H9 (cell line): ENCODE results near the gene NXN. TPM values are rescaled to one million over a fixed set of nuclear protein-coding genes. Genes with fewer than 3 reads are reported as not detected.

Experiments used
- DNase-seq: peaks from one replicate; pipeline ENCODE4 v3.0.0-alpha.2; 2017
- H2AFZ ChIP-seq: one replicate; pipeline ENCODE4 v1.6.1; 2013; ENCODE audit warnings: mild to moderate bottlenecking, low read length, control low read depth, moderate library complexity
- H2AK5ac ChIP-seq: 2 replicates; pipeline ENCODE4 v1.6.1; 2013; ENCODE audit warnings: low read length, control low read depth, mixed read lengths; ENCODE audit not compliant: insufficient read length
- H2BK120ac ChIP-seq: one replicate; pipeline ENCODE4 v1.6.1; 2013; ENCODE audit warnings: low read depth, mild to moderate bottlenecking, low read length, control low read depth, inconsistent platforms; ENCODE audit not compliant: poor library complexity, severe bottlenecking
- H2BK12ac ChIP-seq: 2 replicates; pipeline ENCODE4 v1.6.1; 2013; ENCODE audit warnings: low read length, control low read depth, mixed read lengths, low read depth; ENCODE audit not compliant: insufficient read length
- H2BK15ac ChIP-seq: 2 replicates; pipeline ENCODE4 v1.6.1; 2013; ENCODE audit warnings: low read depth, low read length, control low read depth
- H2BK20ac ChIP-seq: one replicate; pipeline ENCODE4 v1.6.1; 2013; ENCODE audit warnings: low read depth, mild to moderate bottlenecking, low read length, control low read depth, inconsistent platforms; ENCODE audit not compliant: poor library complexity, severe bottlenecking
- H2BK5ac ChIP-seq: 2 replicates; pipeline ENCODE4 v1.6.1; 2013; ENCODE audit warnings: low read length, control low read depth, mixed read lengths; ENCODE audit not compliant: insufficient read length
- H3K14ac ChIP-seq: 2 replicates; pipeline ENCODE4 v1.6.1; 2013; ENCODE audit warnings: low read length, control low read depth; ENCODE audit not compliant: insufficient read depth
- H3K18ac ChIP-seq: 2 replicates; pipeline ENCODE4 v1.6.1; 2013; ENCODE audit warnings: low read depth, mild to moderate bottlenecking, mixed read lengths, low read length, control low read depth; ENCODE audit not compliant: insufficient read length
- H3K23ac ChIP-seq: 2 replicates; pipeline ENCODE4 v1.6.1; 2013; ENCODE audit warnings: low read length, control low read depth, mixed read lengths, low read depth; ENCODE audit not compliant: insufficient read length
- H3K23me2 ChIP-seq: 2 replicates; pipeline ENCODE4 v1.6.1; 2013; ENCODE audit warnings: low read depth, mild to moderate bottlenecking, mixed read lengths, low read length, control low read depth; ENCODE audit not compliant: insufficient read length, poor library complexity, severe bottlenecking
- H3K27ac ChIP-seq: 2 replicates; pipeline ENCODE4 v1.5.1; 2013; ENCODE audit warnings: low read length, control low read depth, mixed read lengths, low read depth; ENCODE audit not compliant: insufficient read length
- H3K27me3 ChIP-seq: 2 replicates; pipeline ENCODE4 v1.6.1; 2013; ENCODE audit warnings: low read length, control low read depth, inconsistent platforms; ENCODE audit not compliant: insufficient read depth
- H3K4ac ChIP-seq: 2 replicates; pipeline ENCODE4 v1.6.1; 2013; ENCODE audit warnings: low read depth, mild to moderate bottlenecking, control low read depth, inconsistent platforms, low read length, moderate library complexity
- H3K4me1 ChIP-seq: 2 replicates; pipeline ENCODE4 v1.6.1; 2013; ENCODE audit warnings: low read length, control low read depth, inconsistent platforms; ENCODE audit not compliant: insufficient read depth
- H3K4me2 ChIP-seq: 2 replicates; pipeline ENCODE4 v1.6.1; 2013; ENCODE audit warnings: low read length, control low read depth, mixed read lengths; ENCODE audit not compliant: insufficient read length, insufficient read depth
- H3K56ac ChIP-seq: 2 replicates; pipeline ENCODE4 v1.6.1; 2013; ENCODE audit warnings: low read depth, mild to moderate bottlenecking, mixed read lengths, low read length, control low read depth; ENCODE audit not compliant: insufficient read length
- H3K79me1 ChIP-seq: 2 replicates; pipeline ENCODE4 v1.6.1; 2013; ENCODE audit warnings: low read depth, mild to moderate bottlenecking, moderate library complexity, low read length, control low read depth, inconsistent platforms; ENCODE audit not compliant: insufficient read depth, poor library complexity, severe bottlenecking
- H3K79me2 ChIP-seq: 2 replicates; pipeline ENCODE4 v1.6.1; 2013; ENCODE audit warnings: low read length, control low read depth, inconsistent platforms; ENCODE audit not compliant: insufficient read depth
- H3K9ac ChIP-seq: 2 replicates; pipeline ENCODE4 v1.6.1; 2013; ENCODE audit warnings: low read length, control low read depth, mixed read lengths; ENCODE audit not compliant: insufficient read length; ENCODE audit errors: extremely low read depth
- H3K9me3 ChIP-seq: one replicate; pipeline ENCODE4 v1.6.1; 2013; ENCODE audit warnings: low read depth, low read length, inconsistent platforms; ENCODE audit not compliant: control insufficient read depth
- H3T11ph ChIP-seq: one replicate; pipeline ENCODE4 v1.6.1; 2013; ENCODE audit warnings: mild to moderate bottlenecking, low read length, control low read depth, inconsistent platforms
- H4K20me1 ChIP-seq: one replicate; pipeline ENCODE4 v1.6.1; 2013; ENCODE audit not compliant: control insufficient read depth, insufficient read length, insufficient read depth
- H4K5ac ChIP-seq: 2 replicates; pipeline ENCODE4 v1.6.1; 2013; ENCODE audit warnings: low read depth, mild to moderate bottlenecking, mixed read lengths, low read length, control low read depth; ENCODE audit not compliant: insufficient read length
- H4K8ac ChIP-seq: replicated peaks from 2 replicates; pipeline ENCODE4 v1.6.1; 2013; ENCODE audit warnings: low read length, control low read depth, mixed read lengths, low read depth; ENCODE audit not compliant: insufficient read length
- H4K91ac ChIP-seq: 2 replicates; pipeline ENCODE4 v1.6.1; 2013; ENCODE audit warnings: low read depth, mild to moderate bottlenecking, moderate library complexity, mixed read lengths, low read length, control low read depth; ENCODE audit not compliant: insufficient read length
- H3K27ac Mint-ChIP-seq, 3 experiments: 2 replicates in 2 of 3; 3 replicates in 1 of 3; pipeline ENCODE4 v1.8.0; 2020 to 2021; ENCODE audit warnings: mixed read lengths in 3 of 3, mild to moderate bottlenecking in 1 of 3, moderate library complexity in 1 of 3
- H3K27me3 Mint-ChIP-seq: 2 replicates; pipeline ENCODE4 v1.8.0; 2021; ENCODE audit warnings: low read depth, mild to moderate bottlenecking, moderate library complexity, mixed read lengths
- H3K36me3 Mint-ChIP-seq, 3 experiments: 2 replicates in 2 of 3; 3 replicates in 1 of 3; pipeline ENCODE4 v1.8.0; 2020 to 2021; ENCODE audit warnings: low read depth in 3 of 3, mixed read lengths in 3 of 3; ENCODE audit not compliant: insufficient read depth in 1 of 3
- H3K4me1 Mint-ChIP-seq, 2 experiments: 2 replicates each; pipeline ENCODE4 v1.8.0; 2020; ENCODE audit warnings: mixed read lengths in 2 of 2
- H3K4me3 Mint-ChIP-seq, 2 experiments: 2 replicates in 1 of 2; 3 replicates in 1 of 2; pipeline ENCODE4 v1.8.0; 2020 to 2021; ENCODE audit warnings: mild to moderate bottlenecking in 2 of 2, mixed read lengths in 2 of 2, moderate library complexity in 1 of 2
- H3K9me3 Mint-ChIP-seq, 2 experiments: 2 replicates in 1 of 2; 3 replicates in 1 of 2; pipeline ENCODE4 v1.8.0; 2020; ENCODE audit warnings: mild to moderate bottlenecking in 2 of 2, mixed read lengths in 2 of 2, moderate library complexity in 1 of 2
- CTCF ChIP-seq: fragments of 200-600 bp; sonication (generic); conservative IDR thresholded peaks from 3 replicates; pipeline ENCODE4 v1.8.0; 2021; ENCODE audit warnings: antibody characterized with exemption, mild to moderate bottlenecking
- WGBS: extraction: QIAGEN DNeasy Blood & Tissue Kit; methylation state at CpG from one replicate; pipeline ENCODE4 v1.1.7; 2013; ENCODE audit warnings: missing lambda C conversion rate, low lambda C conversion rate, mixed read lengths; ENCODE audit not compliant: insufficient read length; ENCODE audit errors: extremely low coverage; 5-methylcytosine and 5-hydroxymethylcytosine counted together
- total RNA-seq: library from RNA; stranded (reverse); gene quantifications from 2 replicates; pipeline ENCODE4 v1.2.1, GENCODE V29; 2021

NXN gene
- total RNA-seq, 1 experiment from 2014 or later: 93.6 TPM

- no peak overlapping the region for H3K18ac ChIP-seq
- H3K9me3 Mint-ChIP-seq: no peaks in the 10 kb centered on the region
- H2AK5ac ChIP-seq: no peak overlapping the region
- no peak overlapping the region for H4K5ac ChIP-seq
- no peaks in the 10 kb centered on the region for H3K27me3 ChIP-seq
- no peak overlapping the region for H3K4me3 Mint-ChIP-seq
- no peaks in the 10 kb centered on the region for H4K20me1 ChIP-seq
- no peak overlapping the region for H2BK15ac ChIP-seq
- WGBS: no CpG with 5 or more reads among the region's 7 CpGs
- H3K36me3 Mint-ChIP-seq: peaks cover 1 to 26% (median 16%) of the 10 kb centered on the region in 3 experiments; a peak in 6 of 7 replicates
- no peak overlapping the region for H3K9ac ChIP-seq
- no peak overlapping the region for H4K91ac ChIP-seq
- H2AFZ ChIP-seq: no peak overlapping the region
- no peaks in the 10 kb centered on the region for H3K23me2 ChIP-seq
- H3K27ac Mint-ChIP-seq: no peak overlapping the region; a peak in 1 of 7 replicates
- peaks cover 3% of the 10 kb centered on the region; the same call in 1 of the 2 replicates for H3K79me2 ChIP-seq
- no peak overlapping the region for H3K14ac ChIP-seq
- H3K4ac ChIP-seq: no peak overlapping the region
- no peak for DNase-seq
- no peaks in the 10 kb centered on the region for H3K9me3 ChIP-seq
- no peak overlapping the region for H4K8ac ChIP-seq
- no peaks in the 10 kb centered on the region for H3K4me1 ChIP-seq
- no peak overlapping the region for H3K56ac ChIP-seq
- no peak overlapping the region for H2BK5ac ChIP-seq
- H3K4me1 Mint-ChIP-seq: peaks cover 16 to 20% of the 10 kb centered on the region in 2 experiments
- no peak overlapping the region for H3K4me2 ChIP-seq
- H3T11ph ChIP-seq: no peak overlapping the region
- H3K79me1 ChIP-seq: peaks cover 3% of the 10 kb centered on the region
- H2BK12ac ChIP-seq: no peak overlapping the region
- no peak overlapping the region for H2BK120ac ChIP-seq
- TF ChIP-seq CTCF: no peak
- no peak overlapping the region for H3K27ac ChIP-seq
- no peak overlapping the region for H2BK20ac ChIP-seq
- H3K23ac ChIP-seq: no peak overlapping the region
- no peaks in the 10 kb centered on the region; the same call in 1 of the 2 replicates for H3K27me3 Mint-ChIP-seq
Measured at GRCh38 chr17:862582-862981, 117.0 kb downstream of the NXN start.
